ENCODE results near the gene ARHGEF19.
"Not testable (repeated sequence)": the region's sequence is repeated elsewhere in the genome, so short reads cannot be mapped to it uniquely, and the experiment has no call there.

ARHGEF19 gene

DNA sequence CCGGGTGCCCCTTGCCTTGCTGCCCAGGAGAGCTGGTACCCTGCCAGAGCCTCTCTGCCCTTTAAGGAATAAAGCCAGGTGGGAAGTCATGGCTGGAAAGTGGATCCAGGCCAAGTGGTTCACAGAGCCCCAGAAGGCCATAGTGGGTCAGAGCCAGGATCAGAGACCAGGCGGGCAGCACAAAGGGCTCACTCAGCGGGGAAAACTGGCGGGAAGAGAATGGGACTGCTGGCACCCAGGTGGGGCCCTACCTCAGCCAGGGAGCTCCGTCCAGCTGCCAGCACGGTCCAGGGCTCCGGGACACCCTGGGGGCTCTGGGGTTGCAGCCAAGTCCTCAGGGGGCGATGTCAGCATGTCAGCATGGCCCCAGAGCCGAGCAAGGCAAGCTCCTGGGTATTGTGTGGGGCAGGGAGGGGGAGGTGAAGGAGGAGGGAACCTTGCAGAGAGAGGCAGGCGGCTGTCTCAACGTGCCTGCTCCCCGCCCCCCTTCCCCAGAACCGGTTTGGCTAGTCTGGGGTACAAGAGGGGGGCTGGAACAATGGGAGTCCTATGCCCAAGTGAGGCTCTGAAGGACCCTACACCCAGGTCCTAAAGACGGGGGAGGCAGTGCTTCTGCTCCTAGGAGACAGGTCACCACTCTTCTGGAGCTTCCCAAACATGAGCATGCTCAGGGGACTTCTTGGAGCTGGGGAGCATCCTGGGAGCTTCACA, at the start of gene ARHGEF19:
ARHGEF19 (minus strand) TSS at position 402 of the 711 bp plus-strand sequence. CDS start 3,598 bp downstream, outside the sequence.
- no peak for DNase-seq (ENCODE audit: low read depth)

DNA sequence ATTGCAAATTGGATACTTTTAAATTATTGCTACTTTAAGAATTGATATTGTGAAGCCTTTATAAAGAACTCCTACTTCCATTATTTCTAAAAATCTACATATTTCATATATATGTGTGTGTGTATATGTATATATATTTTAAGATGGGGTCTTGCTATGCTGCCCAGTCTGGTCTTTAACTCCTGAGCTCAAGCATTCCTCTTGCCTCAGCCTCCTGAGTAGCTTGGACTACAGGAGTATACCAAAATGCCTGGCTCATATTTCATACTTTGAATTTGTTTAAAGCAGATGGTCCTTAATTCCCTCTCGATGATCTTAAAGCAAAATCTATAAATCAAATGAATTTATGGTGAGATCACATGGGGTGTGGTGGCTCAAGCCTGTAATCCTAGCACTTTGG, 49.6 kb upstream of the ARHGEF19 start:
- no peak for DNase-seq (ENCODE audit: low read depth)

DNA sequence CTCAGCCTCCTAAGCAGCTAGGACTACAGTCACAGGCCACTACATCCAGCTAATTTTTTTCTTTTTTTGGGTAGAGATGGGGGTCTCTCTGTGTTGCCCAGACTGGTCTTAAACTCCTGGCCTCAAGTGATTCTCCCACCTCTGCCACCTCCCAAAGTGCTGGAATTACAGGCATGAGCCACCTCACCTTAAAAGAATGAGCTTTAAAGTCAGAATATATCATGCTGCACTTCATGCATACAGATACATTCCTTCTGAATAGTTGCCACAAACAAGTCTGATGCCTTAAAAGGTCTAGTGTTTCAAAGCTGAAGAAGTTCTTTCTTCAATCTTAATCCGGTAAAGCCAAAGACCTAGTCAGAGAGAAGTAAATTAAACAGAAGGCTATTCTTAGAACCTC, 48.4 kb upstream of the ARHGEF19 start:
- no peak for DNase-seq (ENCODE audit: low read depth)

DNA sequence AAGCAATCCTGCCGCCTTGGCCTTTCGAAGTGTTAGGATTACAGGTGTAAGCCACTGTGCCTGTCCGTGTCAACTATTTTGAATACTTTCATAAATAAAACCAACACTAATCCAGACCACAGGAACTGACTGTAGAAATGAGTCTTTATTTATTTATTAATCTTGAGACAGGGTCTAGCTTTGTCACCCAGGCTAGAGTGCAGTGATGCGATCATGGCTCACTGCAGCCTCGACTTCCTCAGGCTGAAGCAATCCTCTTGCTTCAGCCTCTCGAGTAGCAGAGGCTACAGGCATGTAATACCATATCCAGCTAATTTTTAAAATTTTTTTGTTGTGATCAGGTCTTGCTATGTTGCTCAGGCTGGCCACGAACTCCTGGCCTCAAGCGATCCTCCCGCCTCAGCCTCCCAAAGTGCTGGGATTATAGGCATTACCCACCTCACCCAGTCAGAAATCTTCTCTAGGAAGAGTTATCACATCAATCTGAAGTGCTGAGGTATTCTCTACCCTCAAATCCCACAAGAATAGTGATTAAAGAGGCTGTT, 46.2 kb upstream of the ARHGEF19 start:
- no peak for DNase-seq (ENCODE audit: low read depth)

DNA sequence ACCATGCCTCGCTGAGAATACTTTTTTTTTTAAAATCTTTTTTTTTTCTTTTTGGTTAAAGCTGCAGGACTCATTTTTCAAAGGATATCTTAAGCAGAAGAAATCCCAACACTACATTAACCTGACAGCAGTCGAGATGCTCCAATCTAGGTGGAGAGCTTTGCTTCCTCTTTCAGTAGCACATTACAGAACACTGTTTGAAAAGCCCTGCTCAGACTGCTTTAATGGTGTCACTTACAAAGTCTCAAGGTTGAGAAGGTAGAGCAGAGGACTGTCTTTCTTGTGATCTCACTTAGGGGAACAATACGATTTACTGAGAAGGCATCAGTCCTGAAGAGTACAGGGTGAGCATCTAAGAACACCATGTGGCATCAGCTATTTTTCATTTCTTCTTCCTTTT, 45.5 kb upstream of the ARHGEF19 start:
- no peak for DNase-seq (ENCODE audit: low read depth)

DNA sequence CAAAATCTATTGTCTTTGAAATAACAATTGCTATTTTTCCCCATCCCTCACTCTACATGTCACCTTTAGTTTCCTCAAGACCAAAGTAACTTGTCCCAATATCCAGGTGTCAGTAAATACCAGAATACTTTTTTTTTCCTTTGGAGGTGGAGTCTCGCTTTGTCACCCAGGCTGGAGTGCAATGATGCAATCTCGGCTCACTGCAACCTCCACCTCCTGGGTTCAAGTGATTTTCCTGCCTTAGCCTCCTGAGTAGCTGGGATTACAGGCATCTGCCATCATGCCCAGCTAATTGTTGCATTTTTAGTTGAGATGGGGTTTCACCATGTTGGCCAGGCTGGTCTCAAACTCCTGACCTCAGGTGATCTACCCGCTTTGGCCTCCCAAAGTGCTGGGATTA, 45.1 kb upstream of the ARHGEF19 start:
- DNase-seq (ENCODE audit: low read depth): not testable (repeated sequence)

DNA sequence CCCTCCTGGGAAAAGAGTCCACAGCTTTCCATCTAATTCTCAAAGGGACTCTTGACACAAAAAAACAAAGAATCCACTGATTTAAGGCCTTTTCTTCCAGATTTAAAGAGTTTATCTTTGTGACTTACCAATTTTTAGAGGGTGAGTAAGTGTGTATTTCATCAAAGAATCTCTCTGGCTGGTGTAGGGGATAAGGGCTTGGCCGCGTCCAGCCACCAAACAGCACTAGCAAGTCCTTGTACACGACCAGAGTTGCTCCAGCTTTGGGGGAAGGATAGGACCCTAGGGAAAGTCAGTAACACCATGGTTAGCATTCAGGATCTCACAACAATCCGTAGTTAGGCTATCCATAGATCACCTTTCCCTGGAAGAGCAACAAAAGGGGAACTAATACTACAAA, 44.0 kb upstream of the ARHGEF19 start:
- DNase-seq (ENCODE audit: low read depth): no peak

DNA sequence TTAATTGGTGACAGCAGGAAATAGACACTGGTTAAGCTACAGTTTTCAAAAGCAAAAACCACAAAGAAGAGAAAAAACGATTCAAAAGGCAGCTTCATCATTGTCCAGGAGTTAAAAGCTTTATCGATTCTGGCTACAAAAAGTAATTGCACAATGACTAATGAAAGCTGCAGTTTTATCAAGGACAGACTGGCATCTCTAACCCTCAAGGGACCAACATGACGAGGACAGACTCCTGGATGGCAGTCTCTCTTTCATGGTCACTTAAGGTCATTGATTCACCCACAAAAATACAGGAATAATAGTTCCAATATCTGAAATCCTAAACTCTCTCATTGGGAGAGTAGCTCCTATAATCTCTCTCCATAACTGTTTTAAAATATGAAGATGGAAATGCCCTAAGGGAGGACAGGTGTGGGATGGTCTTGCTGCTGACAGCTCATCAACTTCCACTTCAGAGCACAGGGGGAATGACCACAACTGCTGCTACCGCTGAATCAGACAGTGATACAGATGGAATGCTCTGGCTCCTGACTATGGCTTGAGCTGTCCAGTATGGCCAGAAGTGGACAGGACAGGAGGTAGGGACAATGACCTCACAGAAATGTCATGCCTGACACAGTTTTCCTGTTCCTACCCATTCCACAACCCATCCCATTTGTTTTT, 41.9 kb upstream of the ARHGEF19 start:
- DNase-seq (ENCODE audit: low read depth): no peak

DNA sequence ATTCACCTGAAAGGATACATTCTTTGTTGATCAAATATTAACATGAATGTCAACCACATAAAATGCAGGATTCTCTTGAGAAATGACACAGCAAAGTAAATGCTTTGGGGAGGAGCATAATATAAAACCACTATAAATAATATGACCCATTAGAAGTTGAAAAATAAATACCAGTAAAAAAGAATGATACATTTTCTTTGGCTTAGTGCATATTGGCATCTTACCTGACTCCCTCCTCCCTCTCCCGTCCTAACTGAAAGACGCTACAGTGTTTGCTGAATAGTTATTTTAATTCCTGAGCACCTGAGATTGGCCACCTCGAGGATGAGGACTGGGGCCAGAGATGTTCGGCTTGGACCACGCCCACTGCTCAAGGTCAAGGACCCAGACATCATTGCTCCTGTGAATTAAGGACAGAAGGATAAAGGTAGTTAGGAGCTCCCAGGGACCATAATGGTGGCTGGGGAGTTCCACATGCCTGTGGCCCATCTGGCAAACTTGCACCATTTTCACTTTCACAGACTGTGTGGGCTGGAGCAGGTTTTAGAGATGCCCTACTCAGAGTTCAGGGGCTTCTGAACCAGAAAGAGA, 41.0 kb upstream of the ARHGEF19 start:
- no peak for DNase-seq (ENCODE audit: low read depth)

DNA sequence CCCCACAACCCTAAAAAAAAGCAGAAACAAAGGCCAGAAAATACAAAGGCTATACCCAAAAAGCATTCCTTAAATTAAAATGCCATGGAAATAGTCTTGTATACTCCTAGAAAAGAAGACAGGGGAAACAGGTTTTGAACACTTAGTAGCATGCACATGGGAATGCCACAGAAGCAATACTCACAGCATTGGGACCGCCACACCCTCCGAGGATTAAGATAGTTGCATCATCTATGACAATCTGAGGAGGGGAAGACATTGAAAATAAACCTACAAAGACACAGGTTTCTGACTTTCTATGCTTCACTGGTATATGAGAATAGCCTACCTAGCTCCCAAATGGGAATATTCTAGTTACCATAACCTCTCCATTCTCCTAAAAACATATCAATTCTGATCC, 40.5 kb upstream of the ARHGEF19 start:
- DNase-seq (ENCODE audit: low read depth): no peak

DNA sequence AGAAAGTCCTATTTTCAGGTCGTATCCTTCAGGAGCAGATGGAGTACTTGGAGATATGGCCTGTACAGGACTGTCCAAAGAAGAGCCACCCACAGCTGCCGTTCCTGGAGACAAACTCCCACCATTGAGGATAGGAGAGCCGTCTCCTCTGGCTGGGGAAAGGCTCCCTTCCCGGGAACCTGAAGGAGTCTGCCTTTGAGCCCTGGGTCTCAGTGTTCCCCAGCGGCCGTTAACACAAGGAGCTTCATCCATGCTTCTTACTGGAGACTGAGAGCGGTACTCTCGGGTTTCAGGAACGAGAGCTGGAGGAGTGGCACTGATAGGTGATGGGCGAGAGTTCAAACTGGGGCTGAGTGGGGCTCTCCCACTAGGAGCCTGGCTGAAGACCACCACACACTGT, 38.9 kb upstream of the ARHGEF19 start:
- no peak for DNase-seq (ENCODE audit: low read depth)

DNA sequence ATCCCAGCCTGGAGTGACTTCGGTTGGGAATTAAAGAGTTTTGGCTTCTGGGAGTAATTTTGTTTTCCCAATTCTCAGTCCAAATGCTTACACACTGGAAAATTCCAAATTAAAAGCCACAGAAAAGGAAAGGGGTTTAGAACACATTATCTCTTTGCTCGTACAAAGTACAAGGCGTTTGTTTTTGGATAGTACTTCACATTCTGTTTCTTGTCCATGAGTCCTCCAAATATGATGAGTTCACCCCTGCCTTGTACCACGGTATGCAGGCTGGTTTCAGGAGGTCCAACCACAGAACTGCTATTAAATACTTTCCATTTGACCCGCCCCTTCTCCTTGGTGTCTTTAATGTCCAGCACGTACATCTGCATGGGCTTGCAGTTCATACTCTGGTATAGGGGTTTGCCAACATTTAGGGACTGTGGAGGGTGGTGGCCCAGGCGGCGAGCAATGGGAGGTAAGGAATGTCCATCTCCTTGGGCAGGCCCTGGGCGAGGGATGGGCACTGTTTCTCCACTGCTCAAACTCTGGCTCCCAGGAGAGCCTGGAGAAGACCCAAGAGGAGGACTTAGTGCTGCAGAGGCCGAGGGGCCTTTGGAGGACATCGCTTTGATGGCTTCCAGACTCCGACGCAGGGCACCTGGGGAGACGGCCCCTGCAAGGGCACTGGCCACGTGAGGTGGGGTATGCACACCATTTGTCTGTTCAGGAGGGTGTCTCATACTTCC, 38.2 kb upstream of the ARHGEF19 start:
- peak; percentile 32 for DNase-seq (ENCODE audit: low read depth)

DNA sequence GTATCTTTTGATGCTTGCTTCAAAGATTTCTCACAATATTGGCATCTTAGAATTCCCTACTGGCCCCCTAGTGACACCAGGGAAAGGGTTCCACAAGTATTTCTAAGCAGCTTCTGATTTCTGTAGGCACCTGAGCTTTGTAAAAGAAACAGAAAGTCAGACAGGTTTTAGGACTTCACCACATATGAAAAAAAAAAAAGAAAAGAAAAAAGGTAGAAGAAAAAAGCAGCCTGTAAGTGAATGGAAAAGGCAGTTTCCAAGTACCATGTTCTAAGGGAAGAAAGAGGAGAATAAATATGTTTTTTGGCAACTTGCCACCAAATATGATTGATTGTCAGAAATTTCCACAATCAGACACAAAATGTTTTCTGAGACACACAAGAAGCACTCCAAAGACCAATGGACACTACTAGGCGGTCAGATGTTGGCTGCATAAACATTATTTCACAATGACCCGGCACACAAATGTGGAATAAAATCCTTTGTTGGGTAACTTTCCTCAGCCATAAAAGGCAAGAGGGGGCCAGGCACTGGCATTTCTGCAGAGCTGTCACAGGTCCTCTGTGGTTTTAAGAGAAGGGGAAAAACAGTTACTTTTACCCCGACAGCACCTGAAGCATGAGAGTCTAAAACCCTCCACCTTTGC, 37.3 kb upstream of the ARHGEF19 start:
- peak; percentile 92 for DNase-seq (ENCODE audit: low read depth)

DNA sequence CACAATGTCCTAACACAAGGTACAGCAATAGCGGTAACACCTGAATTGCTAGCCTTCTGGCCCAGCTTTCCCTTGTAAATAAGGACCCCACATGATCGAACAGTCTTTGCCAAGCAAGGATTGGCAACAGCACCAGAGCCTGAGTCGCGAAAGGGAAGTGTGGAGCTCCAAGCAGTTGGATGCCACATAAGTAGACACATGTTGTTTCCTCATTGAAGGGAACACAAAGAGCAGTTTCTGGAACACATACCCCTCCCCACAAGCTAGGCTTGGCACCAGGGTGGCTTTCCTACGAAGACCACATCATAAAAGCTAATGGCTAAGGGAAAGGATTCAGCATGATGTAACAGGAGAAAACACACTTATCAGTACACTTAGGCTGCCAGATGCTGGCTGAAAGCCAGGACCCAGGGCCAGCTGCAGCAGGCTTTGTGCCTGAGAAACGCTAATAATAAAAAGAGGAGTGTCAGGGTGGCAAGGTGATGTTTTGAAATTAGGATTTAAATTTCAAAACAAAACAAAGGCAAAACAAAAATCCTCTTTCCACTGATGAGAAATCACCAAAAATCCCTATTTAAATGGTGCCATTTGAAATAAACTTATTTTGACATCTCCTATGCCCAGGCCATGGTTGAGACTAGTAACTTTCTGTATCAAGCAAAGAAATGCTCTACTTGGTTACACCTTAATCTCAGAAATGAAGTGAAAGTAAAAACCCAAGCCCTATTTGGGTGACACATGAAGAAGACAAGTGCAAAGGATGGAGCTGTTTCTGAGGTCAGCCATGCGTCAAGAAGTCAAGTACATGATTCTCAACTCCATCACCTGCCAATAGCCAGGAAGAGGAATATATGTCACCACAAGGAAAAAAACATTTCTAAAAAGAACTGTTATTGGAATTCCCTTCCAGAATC, 36.4 kb upstream of the ARHGEF19 start:
- DNase-seq (ENCODE audit: low read depth): peak; percentile 46

DNA sequence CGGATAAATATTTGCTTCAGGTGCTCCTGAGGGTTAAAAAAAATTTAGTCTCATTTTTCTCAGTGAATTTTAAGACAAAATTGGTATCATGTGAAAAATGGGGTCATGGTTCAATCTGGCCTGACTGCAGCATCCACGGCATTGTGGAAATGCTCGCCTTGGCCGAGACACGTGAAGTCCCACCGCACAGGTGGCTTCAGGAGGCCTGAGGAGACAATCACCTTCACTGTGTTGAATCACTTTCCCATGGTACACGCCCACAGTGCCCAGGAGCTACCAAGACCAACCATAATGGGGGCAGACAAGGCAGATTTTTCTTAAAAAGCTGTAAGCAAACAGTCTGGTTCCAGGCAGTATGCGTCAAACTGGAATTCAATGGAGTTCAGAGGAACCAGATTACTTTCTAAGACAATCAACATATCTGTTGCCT, 35.6 kb upstream of the ARHGEF19 start:
- DNase-seq (ENCODE audit: low read depth): no peak

DNA sequence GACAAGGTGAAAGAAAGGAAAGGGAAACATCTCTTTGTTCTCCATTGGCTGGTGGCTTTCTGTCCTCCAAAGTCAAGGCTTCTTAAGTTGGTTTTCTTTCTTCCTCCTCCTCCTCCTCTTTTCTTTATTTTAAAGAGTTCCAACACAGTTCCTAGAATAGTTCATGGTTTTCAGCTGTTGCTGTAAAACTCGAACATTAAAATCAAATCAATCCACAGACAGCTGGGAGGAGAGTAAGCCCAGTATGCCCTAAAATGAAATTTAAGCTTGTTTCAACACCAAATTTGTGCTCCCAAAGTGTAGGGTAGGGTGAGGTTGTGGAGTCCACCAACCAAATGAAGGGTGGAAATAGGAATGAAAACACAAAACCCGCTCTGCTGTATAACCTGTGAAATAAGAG, 35.0 kb upstream of the ARHGEF19 start:
- DNase-seq (ENCODE audit: low read depth): no peak

DNA sequence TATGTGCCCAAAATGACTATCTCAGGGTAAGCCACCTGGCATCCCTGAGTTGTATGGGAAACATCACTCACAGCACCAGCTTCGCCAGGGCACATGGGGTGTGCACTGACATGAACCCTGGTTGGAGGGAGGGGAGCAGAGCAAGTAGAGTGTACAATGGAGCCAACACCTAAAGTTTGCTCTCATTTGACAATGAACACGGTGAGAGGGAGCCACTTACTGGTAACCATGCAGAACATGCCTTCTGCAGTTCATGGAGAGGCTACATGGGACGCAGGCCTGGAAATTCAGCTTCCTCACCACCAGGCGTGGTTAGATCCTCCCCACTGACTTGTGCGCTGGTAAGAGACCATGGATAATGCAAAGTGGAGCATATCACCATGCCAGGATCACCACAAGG, 34.5 kb upstream of the ARHGEF19 start:
- DNase-seq (ENCODE audit: low read depth): no peak

DNA sequence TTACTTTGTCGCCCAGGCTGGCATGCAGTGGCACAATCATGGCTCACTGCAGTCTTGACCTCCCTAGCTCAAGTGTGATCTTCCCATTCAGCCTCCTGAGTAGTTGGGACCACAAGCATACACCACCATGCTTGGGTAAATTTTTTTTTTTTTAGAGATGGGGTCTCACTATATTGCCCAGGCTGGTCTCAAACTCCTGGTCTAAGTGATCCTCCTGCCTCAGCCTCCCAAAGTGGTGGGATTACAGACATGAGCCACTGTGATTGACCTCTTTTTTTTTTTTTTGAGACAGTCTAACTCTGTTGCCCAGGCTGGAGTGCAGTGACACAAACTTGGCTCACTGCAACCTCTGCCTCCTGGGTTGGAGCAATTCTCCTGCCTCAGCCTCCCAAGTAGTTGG, 33.8 kb upstream of the ARHGEF19 start:
- not testable (repeated sequence) for DNase-seq (ENCODE audit: low read depth)

DNA sequence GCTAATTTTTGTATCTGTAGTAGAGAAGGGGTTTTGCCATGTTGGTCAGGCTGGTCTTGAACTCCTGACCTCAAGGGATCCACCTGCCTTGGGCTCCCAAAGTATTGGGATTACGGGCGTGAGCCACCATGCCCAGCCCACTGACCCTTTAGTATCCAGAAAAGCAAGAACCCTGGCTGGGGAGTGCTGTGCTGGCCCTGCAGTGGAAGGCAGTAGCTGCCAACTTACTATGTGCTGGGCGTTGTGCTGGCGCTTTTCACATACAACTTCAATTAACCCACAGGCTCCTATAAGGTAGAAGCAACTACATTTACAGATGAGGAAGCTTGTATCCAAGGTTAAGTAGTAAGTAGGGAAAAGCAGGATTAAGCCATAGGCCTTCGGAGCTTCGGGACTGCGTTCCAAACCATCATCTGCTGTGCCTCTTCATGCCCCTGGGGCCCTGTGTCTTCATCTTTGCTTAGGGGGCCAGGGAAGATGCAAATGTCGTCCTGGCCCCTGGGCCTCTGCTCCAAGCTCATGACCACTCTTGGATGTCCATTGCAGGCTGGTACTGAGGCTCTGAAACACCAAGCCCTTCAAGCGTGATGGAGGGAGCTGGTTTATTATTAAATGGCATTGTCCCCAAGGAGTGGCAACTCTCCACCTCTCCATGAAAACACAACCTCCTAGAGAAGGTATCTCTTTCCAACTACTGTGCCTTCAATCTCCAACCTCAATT, 33.2 kb upstream of the ARHGEF19 start:
- DNase-seq (ENCODE audit: low read depth): no peak

DNA sequence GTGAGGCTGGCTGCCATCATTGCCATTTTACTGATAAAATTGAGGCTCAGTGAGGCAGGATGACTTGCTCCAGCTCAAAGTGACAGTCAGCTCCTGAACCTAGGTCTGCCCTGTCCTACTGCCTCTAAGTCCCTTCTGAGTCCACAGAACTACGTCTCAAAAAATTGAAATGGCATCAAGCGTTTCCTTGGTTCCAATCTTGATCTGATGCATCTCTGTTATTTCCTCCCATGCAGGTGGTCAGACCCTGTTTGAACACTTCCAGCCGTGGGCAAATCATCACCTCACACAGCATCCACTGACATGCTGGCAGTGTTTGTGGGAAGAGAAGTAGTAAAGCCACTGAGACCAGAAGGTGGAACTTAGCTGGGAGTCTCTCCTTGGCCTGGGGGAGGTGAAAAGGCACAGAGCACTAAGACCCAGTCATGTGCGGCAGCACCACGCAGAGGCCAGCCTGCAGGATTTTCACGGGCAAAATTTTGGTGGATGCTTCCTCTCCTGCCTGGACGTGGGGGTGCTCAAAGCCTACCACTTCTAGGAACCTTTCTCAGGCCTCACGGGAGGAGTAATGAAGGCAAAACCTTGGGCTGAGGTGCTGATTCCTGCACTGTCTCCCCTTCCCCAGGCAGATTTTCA, 32.3 kb upstream of the ARHGEF19 start:
- DNase-seq (ENCODE audit: low read depth): no peak
